Measurements from ENCODE around the gene DLAT.

DNA sequence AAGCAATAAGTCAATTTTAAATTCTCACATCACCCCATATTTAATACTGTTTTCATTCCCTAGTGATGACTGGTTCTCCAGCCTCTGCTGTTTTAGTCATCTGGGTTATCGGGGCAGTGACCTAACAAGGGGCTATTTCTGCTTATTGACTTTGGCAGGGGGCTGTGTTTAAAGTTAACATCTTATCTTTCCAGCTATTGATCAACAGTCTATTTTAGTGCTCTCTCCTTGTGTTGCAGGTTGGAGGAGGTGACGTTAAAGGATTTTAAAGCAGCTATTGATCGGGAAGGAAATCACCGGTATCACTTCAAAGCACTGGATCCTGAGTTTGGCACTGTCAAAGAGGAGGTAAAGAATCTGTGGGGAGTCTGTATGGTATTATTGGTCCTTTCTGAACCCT is 7.7 kb upstream of the DLAT start:
- TF ChIP-seq CTCF (conservative IDR thresholded peaks at IDR 0.05; ENCODE audit: low read depth, low read length) (no peak), EZH2 (IDR thresholded peaks at IDR 0.05; ENCODE audit: borderline replicate concordance, low read depth, low read length, poor library complexity, severe bottlenecking) (no peak)
